ENCODE measurements around the gene TRPM8. TPM values are rescaled to one million over a fixed set of nuclear protein-coding genes. Genes with fewer than 3 reads are reported as not detected.

The TRPM8 gene
- total RNA-seq, 1 donor from 2014 or later: not detected

DNA sequence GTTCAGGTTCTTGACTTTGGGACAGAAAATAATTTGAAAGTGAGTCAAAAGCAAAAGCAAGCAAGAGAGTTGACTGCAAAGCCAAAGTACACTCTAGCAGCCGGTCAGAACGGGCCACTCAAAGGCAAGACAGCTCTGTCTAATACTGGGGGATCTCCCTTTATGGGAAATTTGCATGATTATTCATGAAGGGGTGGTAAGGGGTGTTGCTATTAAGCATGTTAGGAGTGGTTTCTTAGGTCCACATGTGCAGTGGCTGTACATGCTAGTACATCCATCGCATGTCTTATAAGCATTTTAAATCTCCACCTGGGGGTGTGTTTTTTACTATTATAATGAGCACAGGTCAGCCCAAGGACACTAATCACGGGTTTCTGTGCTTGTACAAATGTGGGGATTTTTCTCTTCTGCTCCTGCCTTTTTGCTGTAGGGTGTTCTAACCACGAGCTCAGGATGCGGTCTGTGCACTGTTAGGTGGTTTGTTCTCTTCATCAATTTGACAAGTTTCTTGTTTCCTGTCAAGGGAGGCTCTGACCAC lies 73.2 kb downstream of the TRPM8 start:
- intact Hi-C loops (cut with DNase I): no loop called here
- DNase-seq (ENCODE audit: low spot score): no peak
- ATAC-seq: no peak

DNA sequence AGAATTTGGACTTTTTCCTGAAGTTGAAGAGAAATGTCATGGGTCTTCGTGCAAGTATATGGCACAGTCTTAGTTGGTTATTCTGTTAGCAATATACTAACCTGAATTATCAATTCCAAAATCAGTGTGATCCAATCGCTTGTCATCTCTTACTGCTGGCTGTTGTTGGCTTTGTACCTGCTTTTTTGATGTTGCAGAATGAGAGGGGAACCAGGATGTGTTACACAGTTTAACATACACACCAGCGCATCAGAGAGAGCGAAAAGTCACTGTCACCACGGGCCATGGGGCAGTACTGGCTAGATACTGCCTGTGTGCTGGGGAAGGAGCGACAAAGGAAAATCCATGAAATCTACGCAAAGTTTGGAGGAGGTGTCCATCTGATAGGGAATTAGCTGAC lies 74.0 kb downstream of the TRPM8 start:
- no peak for DNase-seq (ENCODE audit: low spot score)
- intact Hi-C loops (cut with DNase I): no loop called here
- ATAC-seq: no peak

DNA sequence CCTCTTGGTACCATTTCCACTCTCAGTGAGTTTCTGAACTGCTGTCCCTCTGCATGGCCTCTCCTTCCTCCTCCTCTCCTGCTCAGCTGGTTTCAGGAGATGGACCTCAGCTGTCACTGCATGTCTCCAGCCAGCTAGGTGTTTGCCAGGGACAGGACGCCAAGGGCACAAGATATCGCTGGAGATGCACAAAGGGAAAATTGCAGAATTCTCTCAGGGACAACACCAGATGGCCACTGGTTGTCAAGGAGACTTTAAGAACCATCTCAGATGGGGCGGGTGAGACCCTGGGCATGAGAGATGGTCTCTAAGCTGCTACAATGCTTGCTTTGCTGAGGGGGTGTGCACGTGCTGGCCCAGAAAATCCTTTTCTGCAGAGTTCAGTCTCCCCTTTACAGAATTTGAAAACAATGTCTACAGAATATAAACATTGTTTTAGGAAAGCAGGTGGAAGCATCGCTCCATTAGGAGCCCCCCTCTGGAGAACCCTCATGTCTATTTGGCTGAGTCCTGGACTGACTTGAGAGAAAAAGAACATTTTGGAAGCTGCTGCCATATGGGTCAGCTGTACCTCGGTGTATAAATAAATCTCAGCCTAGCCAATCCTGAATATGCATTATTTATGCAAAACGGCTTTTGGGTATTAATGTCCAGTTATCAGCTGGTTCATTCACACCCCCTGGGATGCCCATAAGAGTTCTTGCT lies 75.5 kb downstream of the TRPM8 start:
- no peak for ATAC-seq
- intact Hi-C loops (cut with DNase I): no loop called here
- DNase-seq (ENCODE audit: low spot score): no peak

DNA sequence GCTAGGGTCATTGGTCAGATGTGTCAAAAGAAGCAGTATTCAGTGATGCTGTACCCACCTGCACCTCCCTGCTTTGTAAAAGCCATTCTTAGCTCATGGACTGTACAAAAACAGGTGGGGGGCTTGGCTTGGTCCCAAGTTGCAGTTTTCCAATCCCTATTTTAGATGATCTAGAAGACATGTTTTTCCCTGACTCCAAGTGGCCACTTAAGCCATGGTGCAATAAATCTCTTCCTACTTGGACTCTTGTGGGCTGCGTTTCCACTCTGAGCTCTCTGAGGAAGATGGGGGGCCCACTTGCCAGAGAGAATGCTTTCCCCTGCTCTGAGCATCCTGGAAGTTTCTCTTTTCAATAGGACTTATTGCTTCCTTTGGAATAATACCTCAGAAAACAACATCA lies 76.3 kb downstream of the TRPM8 start:
- no peak for DNase-seq (ENCODE audit: low spot score)
- intact Hi-C loops (cut with DNase I): no loop called here
- ATAC-seq: no peak

DNA sequence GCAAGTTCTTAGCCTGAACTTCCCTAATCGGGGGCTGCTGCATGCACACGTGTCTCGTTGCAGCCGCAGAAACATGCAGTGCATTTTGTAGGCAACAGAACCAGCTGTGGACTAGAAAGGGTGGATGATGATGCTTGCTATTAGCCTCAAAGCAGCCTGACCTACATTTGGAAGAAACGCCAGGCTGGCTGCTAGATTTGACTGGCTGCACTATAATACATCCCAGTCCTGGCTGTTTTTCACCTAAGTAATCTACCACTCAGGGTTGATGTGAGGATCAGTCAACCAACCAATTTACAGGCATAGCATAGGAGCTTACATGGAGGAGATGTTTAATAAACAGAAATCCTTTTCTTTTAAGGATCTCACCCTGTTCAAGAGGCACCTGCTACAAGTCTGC lies 77.0 kb downstream of the TRPM8 start:
- DNase-seq (ENCODE audit: low spot score) (no peak), ATAC-seq (no peak)
- intact Hi-C loops (cut with DNase I): no loop called here

DNA sequence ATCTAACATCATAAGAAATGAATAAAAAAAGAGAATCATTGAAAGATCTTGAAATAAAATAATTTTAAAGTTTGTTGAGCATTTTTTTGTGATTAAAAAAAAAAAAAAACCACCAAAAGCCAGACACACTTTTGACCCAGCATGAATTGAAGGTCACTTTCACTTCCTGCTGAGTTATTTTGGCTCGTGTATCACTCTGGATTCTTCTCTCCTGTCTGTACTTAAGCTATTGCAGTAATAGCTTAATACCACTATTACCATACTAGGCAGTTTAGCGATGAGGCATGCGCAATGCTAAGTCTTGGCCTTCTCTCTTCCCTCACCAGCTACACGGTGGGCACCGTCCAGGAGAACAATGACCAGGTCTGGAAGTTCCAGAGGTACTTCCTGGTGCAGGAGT lies 78.8 kb downstream of the TRPM8 start:
- DNase-seq (ENCODE audit: low spot score): no peak
- no peak for ATAC-seq
- intact Hi-C loops (cut with DNase I): no loop called here

DNA sequence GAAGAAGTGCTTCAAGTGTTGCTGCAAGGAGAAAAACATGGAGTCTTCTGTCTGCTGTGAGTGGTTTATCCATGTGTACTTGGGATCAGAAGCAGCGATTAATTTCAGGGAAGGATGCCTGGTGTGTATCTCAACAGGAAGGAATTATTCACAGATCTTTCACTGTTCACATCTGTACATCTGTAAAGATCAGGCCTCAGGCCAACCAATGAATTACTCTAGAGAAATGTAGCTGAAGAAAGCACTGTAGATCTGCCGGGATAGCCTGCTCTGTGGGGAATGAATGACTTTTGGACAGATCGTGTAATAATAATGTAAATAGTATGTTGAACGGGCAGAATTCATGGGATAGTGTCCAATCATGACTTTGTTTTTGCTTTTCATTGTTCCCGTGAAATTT lies 79.3 kb downstream of the TRPM8 start:
- DNase-seq (ENCODE audit: low spot score): no peak
- no peak for ATAC-seq

DNA sequence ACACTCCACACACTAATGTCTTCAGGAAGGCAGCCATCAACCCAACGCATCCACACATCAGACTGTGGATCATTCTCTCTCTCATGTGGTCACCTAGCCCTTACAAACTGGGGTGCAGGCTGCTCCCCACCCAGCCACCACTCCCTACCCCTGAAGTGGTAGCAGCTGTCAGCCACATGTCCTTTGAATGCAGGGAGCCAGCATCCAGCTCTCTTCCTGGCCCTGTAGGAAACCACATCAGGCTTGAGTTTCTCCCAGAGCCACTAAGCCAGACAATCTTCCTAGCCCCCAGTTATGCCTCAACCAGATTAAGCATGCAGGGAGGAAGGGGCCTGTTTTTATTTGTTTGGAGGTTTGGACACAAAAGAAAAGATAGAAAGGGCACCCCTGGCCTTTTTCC lies 80.5 kb downstream of the TRPM8 start:
- ATAC-seq (no peak), DNase-seq (ENCODE audit: low spot score) (no peak)
- intact Hi-C loops (cut with DNase I): no loop called here

More for the DNA sequence above, 79.3 kb downstream of the TRPM8 start:
- intact Hi-C loops (cut with DNase I): no loop called here

DNA sequence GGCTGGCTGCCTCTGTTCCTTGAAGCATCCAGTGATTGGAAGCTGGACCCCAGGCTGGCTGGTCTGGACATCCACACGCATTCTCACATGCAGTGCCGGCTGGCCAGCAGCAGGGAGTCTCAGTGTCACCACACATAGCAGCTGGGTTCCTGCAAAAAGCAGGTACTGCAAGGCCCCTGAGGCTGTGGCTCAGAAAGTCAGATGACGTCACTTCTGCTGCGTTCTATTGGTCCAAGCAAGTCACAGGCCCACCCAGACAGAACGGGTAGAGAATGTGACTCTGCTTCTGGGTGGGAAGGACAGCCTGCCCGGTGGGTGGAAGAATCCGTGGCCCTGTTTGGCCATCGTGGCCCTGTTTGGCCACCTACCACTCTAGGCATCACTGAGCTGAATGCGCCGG lies 82.0 kb downstream of the TRPM8 start:
- intact Hi-C loops (cut with DNase I): no loop called here
- no peak for DNase-seq (ENCODE audit: low spot score)
- ATAC-seq: no peak

DNA sequence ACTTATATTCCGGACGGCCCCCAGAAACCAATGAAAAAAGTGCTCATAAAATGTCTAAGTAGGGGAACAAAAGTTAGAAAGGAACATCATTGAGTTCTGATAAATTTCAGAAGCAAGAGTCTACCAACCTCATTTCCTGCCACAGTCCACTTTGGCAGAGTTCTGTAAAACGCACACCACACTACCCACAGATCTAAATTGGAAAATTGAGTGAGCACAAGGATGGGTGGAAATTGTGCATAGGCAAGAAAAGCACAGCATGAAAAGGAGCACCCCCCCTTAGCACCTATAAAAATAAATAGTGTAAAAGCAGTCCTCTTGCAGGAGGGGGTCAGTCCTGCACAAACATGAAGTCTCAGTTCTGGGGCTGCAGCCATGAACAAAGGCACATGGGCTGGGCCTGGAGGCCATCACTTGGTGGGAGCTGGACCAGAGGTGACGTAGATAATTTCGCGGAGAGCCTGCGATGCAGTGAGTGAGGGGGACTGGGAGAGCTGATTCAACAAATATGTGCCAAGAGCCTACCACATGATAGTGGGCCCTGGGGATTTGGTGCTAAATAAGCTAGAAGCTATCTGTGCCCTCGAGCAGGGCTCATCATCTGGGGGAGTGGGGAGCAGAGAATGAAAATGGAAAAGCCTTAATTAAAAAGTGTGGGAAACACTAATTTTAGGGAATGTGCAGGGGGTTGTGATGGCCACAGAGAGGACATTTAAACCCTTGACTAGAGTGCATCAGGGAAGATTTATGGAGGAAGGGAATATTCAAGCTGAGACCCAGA lies 84.4 kb downstream of the TRPM8 start:
- ATAC-seq (no peak), DNase-seq (ENCODE audit: low spot score) (no peak)
- intact Hi-C loops (cut with DNase I): no loop called here

DNA sequence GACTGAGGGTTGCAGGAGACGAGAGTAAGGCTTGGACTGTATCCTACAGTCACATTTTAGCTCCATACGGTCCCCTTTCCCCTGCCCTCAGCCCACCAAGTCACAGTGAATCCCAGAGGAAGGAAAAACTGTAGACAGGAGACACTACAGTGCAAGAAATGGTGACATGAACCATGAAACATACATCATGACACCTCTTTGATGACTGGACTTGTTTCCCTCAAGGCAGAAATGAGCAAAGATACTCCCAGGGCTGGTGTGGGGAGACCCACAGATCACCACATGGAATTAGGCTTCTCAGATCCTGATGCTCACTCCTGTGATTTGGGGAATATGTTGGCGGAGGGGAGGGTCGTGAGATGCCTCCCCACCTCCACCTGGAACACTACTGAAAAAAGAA lies 85.1 kb downstream of the TRPM8 start:
- intact Hi-C loops (cut with DNase I): no loop called here
- DNase-seq (ENCODE audit: low spot score): no peak
- no peak for ATAC-seq

DNA sequence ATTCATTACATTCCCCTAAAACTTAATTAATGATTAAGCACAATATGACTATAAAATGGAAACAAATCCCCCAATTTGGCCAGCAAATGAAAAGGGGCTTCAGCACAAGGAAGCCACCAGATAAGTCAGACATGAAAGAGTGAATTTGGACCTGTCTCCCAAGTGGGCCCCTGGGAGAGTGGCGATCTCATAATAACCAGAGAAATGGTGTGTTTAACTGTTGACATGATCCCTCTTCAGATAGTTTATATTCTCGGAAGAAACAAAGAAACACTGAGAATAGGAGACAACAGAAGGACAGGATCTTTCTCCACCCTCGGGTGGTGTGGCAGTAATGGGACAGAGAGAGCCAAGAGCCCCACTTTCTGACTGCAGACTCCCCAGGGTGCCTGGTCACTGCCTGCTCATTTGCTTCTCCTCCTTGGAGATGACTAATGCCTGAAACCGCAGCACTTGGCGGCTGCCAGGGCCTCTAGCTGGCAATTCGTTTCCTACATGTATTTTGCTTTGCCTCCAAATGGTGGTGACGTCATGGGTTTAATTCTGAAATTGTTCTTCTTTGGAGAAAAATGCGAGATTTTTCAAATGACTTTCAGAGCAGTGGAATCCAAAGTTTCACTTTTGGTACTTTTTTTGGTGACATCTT lies 86.9 kb downstream of the TRPM8 start:
- DNase-seq (ENCODE audit: low spot score) (no peak), ATAC-seq (no peak)
- intact Hi-C loops (cut with DNase I): no loop called here

DNA sequence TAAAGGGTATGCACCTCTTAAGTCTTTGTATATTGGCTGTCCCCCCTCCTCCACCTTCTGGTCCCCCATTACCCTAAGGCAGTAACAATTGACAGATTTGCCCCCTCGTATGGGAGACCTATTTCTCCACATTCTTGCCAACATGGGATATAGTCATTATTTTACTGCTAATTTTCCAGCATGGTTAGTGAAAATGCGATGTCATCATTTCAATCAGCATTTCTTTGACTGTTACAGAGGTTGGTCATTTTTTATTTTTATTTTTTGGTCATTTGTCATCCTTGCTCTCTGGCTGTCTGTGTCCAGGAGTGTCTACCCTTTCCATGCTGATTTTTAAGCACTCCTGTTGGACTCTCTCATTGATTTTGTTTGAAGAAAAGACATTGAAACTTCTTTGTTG lies 88.0 kb downstream of the TRPM8 start:
- no peak for DNase-seq (ENCODE audit: low spot score)
- no peak for ATAC-seq
- intact Hi-C loops (cut with DNase I): no loop called here

DNA sequence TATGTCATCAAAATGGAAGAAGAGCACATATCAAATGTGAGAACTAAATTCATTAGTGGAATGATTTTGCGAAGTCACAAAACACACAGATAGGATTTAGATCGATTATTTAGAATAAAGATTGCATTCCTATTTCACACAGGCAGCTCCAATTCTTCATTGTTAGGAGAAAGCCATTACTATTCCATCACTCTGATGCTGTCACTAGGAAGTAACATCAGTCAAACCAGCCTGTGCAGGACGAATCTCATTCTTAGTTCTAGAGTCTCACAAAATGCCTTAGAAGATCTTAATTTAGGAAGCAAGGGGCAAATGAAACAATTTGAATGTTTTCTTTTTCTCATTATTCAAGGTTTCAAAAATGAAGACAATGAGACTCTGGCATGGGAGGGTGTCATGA lies 89.3 kb downstream of the TRPM8 start:
- DNase-seq (ENCODE audit: low spot score): no peak
- ATAC-seq: no peak
- intact Hi-C loops (cut with DNase I): no loop called here

DNA sequence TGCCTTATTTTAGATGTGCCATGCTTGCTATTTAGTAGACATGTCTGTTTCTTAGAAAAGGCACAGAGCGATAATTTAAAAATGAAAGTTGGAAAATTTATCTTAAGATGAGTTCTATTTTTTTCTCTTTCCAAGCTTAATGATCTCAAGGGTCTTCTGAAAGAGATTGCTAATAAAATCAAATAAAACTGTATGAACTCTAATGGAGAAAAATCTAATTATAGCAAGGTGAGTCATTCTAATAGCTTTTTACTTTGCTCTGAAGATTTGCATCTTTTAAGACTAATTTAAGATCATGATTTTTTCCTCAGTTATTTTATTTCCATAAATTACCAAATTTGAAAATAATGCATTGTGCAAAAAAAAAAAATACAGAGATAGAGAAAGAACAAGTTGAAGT lies 97.3 kb downstream of the TRPM8 start:
- intact Hi-C loops (cut with DNase I): no loop called here
- ATAC-seq: no peak

DNA sequence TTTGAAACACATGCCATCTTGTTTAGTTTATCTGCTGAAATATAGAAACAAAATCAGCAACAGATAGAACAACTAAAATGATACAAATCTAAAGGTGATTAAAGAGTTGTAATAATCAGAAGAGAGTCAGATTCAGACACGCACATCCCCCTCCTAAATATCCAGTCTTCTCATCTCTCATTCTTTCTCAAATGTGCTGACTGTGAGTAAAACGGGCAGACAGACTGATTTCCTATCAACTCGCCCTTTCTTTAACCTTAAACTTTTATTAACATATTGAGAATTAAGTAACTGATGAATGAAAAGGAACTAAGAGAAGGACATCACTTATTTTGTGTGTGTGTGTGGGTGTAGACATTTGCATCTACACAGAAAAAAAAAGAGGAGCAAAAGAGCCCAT lies 98.7 kb downstream of the TRPM8 start:
- DNase-seq (ENCODE audit: low spot score) (no peak), ATAC-seq (no peak)
- intact Hi-C loops (cut with DNase I): no loop called here

More for the DNA sequence above, 97.3 kb downstream of the TRPM8 start:
- no peak for DNase-seq (ENCODE audit: low spot score)

DNA sequence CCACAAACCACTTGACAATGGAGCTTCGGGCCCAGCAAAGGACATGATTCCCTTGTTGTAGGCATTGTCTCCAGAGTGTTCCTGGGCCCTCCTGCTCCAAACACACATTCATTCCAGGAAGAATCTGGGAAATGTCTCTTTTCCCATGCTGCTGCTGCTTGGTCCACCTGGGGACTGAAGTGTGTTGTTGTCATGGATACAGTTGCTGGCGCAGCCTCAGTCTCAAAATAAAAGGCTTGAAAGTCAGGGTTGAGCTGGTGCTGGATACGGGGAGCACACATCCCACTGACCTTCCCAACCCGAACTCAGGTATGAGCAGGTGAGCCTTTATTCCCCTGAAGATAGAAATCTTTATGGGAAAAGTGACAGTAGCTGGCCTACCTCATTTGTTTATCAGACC lies 102.7 kb downstream of the TRPM8 start:
- ATAC-seq: no peak
- intact Hi-C loops (cut with DNase I): no loop called here
- DNase-seq (ENCODE audit: low spot score): no peak

DNA sequence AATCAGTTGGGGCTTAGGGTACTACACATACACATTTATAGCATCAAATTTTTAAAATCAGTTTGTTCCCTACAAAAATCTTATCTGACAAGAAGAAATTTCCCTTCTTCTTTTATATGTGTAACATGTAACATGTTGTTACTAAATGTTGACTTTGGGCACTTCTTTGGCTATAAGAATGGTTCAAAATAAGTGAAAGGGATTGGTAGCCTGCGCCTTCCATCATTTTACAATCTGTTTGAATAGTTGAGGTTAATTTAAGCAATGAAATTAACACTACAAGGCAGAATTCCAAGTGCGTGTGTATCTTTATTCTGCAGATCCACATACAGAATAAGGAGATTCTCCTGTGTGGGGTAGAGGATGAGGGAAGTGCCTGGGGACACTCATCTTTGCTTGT lies 103.2 kb downstream of the TRPM8 start:
- ATAC-seq: no peak
- no peak for DNase-seq (ENCODE audit: low spot score)
- intact Hi-C loops (cut with DNase I): no loop called here

DNA sequence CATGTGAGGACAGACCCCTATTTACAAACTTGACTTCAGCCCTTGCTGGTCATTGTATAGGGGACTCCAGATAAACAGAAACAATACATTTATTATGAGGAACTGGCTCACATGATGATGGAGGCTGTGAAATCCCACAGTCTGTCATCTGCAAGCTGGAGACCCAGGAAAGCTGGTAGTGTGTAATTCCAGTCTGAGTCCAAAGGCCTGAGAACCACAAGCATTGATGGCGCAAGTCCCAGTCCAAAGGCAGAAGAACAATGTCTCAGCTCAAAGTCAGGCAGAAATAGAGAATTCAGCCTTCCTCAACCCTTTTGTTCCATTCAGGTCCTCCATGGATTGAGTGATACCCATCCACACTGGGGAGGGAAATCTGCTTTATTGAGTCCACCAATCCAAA lies 105.3 kb downstream of the TRPM8 start:
- ATAC-seq: no peak
- intact Hi-C loops (cut with DNase I): no loop called here
- no peak for DNase-seq (ENCODE audit: low spot score)

DNA sequence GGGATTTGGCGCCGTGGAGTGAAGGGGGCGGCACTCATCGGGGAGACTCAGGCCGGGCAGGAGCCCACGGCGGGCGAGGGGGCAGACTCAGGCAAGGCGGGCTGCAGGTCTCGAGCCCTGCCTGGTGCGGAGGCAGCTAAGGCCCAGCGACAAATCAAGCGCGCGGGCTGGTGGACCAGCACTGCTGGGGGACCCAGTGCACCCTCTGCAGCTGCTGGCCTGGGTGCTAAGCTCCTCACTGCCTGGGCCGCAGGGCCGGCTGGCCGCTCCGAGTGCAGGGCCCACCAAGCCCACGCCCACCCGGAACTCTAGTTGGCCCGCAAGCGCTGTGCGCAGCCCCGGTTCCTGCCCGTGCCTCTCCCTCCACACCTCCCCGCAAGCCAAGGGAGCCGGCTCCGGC lies 107.1 kb downstream of the TRPM8 start:
- no peak for DNase-seq (ENCODE audit: low spot score)
- ATAC-seq: no peak
- intact Hi-C loops (cut with DNase I): no loop called here
